Hematopoietic multipotent progenitor cell treated with erythropoietin and hydrocortisone succinate and interleukin-3 and kit ligand, for 17 days (in vitro differentiated cells): ENCODE measurements around the gene PCLO.
"Not testable (repeated sequence)": the region's sequence is repeated elsewhere in the genome, so short reads cannot be mapped to it uniquely, and the experiment has no call there.

Experiments used
- DNase-seq: peaks from one replicate; pipeline ENCODE4 v3.0.0-alpha.2; 2015; ENCODE audit warnings: low spot score

PCLO gene

GRCh38 chr7:82964150-82964882 is 198.4 kb downstream of the PCLO start:
- no peak for DNase-seq

- no peak for DNase-seq
Measured at GRCh38 chr7:82961240-82961639, 201.4 kb downstream of the PCLO start.

- no peak for DNase-seq
Measured at GRCh38 chr7:82959528-82959927, 203.2 kb downstream of the PCLO start.

GRCh38 chr7:82957521-82957920 is 205.2 kb downstream of the PCLO start:
- no peak for DNase-seq

GRCh38 chr7:82953324-82954027 is 209.2 kb downstream of the PCLO start:
- DNase-seq, result no peak

GRCh38 chr7:82950436-82950835 is 212.2 kb downstream of the PCLO start:
- DNase-seq, result no peak

- DNase-seq, result no peak
Measured at GRCh38 chr7:82945480-82945879, 217.2 kb downstream of the PCLO start.

GRCh38 chr7:82945056-82945455 is 217.6 kb downstream of the PCLO start:
- DNase-seq, result no peak

- no peak for DNase-seq
Measured at GRCh38 chr7:82932516-82932915, 230.2 kb downstream of the PCLO start.

GRCh38 chr7:82926477-82926876 is 236.2 kb downstream of the PCLO start:
- no peak for DNase-seq

GRCh38 chr7:82925331-82925730 is 237.4 kb downstream of the PCLO start:
- DNase-seq, result no peak

GRCh38 chr7:82906502-82906901 is 256.2 kb downstream of the PCLO start:
- DNase-seq, result no peak

- no peak for DNase-seq
Measured at GRCh38 chr7:82904871-82905270, 257.8 kb downstream of the PCLO start.

GRCh38 chr7:82901098-82901497 is 261.6 kb downstream of the PCLO start:
- not testable (repeated sequence) for DNase-seq

GRCh38 chr7:82897500-82897899 is 265.2 kb downstream of the PCLO start:
- DNase-seq, result no peak

- DNase-seq, result not testable (repeated sequence)
Measured at GRCh38 chr7:82894341-82894740, 268.3 kb downstream of the PCLO start.

- no peak for DNase-seq
Measured at GRCh38 chr7:82886324-82886723, 276.4 kb downstream of the PCLO start.

- DNase-seq, result no peak
Measured at GRCh38 chr7:82865856-82866255, 296.8 kb downstream of the PCLO start.

- no peak for DNase-seq
Measured at GRCh38 chr7:82859106-82859850, 303.4 kb downstream of the PCLO start.

- DNase-seq, result no peak
Measured at GRCh38 chr7:82851121-82851520, 311.6 kb downstream of the PCLO start.

GRCh38 chr7:82841828-82842227 is 320.9 kb downstream of the PCLO start:
- DNase-seq, result no peak

- no peak for DNase-seq
Measured at GRCh38 chr7:82840061-82840460, 322.6 kb downstream of the PCLO start.

GRCh38 chr7:82839555-82839954 is 323.1 kb downstream of the PCLO start:
- DNase-seq, result no peak
